ENCODE data around the gene RAD51B.
"Not testable (repeated sequence)": the region's sequence is repeated elsewhere in the genome, so short reads cannot be mapped to it uniquely, and the experiment has no call there.

RAD51B gene

DNA sequence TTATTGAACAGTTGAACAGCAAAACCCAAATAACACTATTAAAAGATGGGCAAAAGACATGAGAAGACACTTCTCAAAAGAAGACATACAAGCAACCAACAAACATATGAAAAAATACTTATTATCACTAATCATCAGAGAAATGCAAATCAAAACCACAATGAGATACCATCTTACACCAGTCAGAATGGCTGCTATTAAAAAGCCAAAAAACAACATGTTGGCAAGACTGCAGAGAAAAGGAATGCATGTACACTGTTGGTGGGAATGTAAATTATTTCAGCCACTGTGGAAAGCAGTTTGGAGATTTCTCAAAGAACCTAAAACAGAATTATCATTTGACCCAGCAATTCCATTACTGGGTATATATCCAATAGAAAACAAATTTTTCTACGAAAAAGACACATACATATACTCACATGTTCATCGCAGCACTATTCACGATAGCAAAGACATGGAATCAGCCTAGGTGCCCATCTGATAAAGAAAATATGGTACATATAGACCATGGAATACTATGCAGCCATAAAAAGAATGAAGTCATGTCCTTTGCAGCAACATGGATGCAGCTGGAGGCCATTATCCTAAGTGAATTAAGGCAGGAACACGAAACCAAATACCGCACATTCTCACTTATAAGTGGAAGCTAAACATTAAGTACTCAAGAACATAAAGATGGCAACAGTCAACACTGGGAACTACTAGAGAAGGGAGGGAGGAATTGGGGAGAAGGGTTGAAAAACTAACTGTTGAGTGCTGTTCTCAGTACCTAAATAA lies 367.1 kb downstream of the RAD51B start:
- not testable (repeated sequence) for DNase-seq

DNA sequence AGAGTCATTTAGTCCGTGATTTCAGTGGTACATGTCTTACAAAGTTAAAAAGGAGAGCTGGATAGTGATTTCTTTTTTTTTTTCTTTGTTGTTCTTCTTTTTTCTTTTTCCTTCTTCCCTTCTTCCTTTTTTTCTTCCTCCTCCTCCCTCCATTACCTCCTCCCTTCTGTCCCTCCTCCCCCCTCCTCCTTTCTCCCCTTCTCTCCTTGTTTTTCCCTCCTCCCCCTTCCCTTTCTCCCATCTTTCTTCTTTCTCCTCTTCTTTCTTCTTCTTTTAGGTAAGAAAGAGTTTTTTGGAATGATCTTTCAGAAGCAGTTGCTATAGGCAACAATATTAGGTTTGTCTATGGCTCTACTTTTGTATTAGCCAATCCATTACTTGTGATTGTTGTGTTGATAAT lies 368.6 kb downstream of the RAD51B start:
- DNase-seq, result no peak

DNA sequence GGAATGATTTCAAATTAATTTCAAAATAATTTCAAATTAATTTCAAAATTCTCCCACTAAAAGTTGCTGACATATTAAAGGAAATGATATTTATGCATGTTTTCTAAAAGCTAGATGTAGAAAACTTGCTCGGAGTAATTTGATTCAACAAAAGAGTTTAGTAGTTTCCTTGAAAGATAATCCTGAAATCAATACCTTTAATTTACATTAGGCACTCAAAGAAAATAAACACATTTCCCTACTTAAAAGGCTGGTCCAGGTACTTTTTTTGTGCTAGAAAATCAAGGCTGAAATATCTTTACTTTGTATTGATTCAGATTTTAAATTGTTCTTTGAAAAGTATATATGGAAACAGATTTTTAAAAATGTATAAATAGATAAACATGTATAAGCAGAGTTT lies 370.5 kb downstream of the RAD51B start:
- no peak for DNase-seq

DNA sequence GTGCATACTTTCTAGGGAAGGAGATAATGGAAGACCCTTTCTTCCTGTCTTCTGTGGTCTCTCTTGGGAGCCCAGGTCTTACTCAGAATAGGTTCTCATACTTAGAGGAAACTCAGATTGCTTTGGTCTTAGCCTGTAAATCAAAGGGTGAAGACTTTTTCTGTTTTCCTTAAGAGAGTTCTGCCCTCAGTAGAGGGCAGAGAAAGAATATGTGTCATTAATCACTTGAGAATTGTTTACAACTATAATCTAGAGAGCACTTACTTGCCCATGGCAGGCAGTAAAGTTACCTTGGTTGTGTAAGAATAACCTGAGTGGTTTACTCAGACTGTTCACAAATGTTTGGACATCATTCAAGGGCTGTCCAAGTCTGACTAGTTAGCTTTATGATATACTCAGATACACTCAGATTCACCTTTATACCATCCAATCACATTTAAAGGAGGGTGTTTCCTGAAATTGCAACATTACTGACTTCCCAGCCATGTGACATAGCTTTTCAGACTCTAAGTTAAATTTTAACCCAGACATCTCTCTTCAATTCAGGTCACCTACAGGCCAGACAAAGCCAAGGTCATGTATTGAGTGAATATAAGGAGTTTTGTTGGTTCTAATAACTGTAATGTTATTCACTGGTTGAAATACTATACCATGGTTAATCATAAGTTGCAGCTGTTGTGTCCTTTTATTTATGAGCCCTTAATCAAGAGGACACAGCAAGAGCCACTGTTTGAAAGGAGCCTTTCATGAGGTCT lies 372.2 kb downstream of the RAD51B start:
- DNase-seq, result no peak

DNA sequence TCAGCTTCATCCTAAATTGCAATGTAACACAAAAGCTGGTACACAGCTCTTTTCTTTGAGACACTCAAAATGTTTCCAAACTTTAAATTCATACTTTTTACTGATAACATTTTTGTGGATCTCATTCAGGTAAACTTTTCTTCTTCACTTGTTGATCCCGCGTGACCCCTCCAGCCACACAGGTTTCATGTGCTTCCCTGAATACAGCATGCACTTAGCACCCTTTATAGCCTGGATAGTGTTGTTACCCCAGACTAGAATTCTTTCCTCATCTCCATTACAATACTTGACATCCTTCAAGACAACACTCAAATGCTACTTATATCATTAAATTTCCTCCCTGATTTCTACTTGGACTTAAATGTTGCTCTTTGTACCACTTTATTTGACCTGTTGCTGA lies 373.4 kb downstream of the RAD51B start:
- DNase-seq, result no peak

DNA sequence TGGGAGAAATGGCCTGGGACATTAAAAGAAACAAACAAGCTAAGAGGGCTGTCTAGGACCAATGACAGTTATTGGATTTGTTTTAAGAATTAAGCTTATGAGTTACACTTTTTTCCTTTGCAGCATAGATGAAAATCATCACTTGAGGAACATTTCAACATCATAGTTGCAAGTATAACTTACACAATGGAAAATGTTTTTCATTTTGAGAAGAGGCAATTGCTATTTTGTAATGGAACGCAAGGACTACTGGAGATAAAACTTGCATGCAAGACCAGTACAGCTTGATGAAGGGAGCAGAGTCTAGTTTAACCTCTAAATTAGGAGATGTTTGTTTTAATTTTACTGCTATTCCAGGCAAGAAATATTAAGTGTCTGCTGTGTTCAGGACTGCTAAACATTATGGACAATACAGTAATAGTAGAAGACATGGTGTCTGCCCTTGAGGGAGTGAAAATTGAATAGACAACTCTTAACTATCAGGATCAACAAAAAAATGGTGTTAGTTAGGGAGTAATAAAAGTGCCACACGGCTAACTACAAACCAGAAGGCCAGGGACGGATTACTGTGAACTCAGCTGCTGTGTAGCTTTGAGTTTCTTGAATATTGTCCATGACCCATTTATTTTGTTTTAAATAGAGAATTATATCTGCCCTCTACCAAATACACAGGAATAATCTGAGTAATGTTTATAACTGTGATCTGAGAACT lies 374.5 kb downstream of the RAD51B start:
- no peak for DNase-seq

DNA sequence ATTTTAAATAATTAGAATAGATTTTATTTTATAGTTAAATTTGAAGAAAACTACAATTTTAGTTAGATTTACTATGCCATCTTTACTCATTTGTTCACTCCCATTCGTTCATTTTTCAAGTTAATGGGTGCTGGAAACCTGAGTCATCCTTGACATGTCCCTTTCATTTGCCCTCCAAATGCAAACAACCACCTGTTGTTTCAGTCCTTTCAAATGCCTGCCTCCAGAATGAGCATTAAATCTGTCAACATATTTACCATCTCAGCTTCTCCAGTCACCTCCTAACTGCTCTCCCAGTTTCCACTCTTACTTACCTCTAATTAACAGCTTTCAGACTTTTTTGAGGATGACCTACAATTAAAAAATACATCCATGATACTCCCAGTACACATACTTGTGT lies 375.5 kb downstream of the RAD51B start:
- DNase-seq, result no peak

DNA sequence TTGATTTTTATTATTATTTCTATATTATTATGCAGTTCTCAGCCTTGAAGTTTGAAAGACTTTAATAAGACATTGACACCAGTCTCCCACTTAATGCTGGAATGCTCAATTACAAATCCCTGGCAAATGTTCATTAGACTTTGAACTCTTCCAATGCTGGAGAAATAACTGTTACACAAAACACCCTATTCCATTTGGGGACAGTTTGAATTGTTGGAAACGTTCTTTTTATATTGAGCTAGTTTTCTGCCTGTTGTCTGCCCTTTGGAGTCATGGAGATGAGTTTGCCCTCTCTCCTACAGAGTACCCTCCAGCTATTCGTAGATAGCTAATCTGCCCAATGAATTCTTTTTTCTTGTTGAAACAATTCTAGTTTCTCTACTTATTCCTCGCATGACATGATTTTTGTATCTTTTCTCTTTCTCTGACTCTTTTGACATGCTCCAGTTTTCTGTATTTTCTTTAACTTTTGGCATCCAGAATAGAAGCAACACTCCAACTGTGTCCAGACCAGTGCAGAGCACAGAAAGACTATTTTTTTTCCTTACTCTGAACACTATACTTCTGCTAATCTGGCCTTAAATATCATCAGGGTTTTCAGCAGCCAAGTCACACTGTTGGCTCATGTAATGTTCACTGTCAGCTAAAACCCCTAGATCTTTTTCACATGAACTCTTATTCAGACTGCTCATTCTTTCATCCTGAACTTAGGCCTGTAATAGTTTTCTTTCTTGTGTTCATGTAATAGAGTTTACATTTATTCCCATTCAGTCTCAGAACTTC lies 379.3 kb downstream of the RAD51B start:
- DNase-seq, result no peak

DNA sequence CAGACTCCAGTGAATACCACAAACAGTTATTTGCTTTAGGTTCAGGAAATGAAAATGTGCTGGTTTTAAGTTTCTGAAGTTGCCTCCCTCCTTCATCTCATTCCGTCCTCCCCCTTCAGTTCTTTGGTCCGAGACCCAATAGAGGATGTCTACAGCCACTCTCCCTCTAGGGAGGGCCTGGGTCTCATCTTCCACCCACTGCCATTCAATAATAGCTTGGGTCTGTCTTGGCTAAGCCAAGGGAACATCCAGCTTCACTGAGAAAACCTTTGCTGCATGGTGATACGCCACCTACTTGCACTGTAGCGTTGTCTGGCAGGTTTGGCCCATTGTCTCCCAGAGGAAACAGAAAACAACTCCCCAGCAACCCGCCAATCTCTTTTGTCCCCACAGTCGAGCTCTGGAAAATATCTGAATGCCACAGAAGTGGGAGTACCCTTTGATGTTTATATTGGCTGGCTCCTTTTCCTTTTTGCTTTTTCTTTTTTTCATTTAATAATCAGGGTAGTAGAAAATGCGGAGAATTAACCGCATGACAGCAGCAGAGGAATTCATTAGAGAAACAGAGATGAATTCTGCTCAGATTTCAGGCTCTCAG lies 380.1 kb downstream of the RAD51B start:
- no peak for DNase-seq

DNA sequence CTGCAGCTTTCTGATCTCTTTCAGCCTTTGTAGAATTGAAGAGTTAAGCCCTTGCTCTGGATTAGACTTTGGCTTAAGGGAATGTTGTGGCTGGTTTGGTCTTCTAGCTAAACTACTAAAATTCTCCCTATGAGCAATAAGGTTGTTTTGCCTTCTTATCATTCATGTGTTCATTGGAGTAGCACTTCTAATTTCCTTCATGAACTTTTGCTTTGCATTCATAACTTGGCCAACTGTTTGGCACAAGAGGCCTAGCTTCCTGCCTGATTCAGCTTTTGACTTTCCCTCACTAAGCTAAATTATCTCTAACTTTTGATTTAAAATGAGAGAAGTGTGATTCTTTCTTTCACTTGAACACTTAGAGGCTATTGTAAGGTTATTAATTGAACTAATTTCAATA lies 384.3 kb downstream of the RAD51B start:
- no peak for DNase-seq

DNA sequence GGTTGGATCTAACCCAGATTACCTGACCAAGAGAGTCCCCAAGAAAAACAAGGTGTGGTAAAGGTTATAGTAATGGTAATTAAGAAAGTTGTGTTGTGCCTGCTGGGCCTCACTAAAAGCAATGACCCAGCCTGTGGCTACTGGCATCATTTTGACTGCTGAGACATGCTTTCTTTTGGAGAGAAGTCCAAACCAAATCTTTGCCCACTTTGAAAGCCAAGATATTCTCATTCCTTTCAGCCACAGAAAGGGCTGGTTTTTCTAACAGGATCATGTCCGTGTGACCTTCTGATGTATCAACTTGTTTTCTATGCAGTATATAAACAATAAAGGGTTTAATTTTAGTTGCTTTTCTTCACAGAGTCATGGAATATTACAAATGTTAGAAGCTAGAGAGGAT lies 388.6 kb downstream of the RAD51B start:
- no peak for DNase-seq

DNA sequence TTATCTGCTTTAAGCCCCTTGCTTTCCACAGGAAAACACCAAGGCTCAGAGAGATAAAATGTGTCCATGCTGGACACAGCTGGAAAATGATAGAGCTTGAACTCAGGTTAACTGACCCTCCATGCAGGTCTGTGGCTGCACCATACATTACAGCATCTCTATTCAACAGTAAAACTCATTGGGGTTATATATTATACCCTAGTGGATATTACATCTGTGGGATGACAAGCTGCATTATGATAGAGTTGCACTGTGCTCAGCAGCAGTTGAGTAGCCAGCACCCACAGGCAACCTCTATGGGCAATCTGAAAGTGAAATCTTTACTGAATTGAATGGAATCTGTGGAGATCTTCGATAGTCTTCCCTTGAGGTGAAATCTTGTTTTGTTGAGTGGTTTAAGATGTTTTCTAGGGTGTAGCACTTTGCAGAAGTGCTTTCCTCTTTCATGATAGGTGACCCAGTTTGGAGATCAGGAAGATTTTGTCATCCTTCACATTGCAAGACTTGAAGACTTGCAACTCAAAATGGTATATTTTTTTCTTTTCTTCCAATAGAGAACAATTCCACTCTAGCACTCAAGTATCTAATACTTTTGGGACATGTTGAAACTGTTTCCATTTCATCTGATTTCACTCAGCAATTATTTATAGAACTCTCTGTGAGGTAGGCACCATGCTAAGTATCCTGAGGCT lies 389.2 kb downstream of the RAD51B start:
- no peak for DNase-seq

DNA sequence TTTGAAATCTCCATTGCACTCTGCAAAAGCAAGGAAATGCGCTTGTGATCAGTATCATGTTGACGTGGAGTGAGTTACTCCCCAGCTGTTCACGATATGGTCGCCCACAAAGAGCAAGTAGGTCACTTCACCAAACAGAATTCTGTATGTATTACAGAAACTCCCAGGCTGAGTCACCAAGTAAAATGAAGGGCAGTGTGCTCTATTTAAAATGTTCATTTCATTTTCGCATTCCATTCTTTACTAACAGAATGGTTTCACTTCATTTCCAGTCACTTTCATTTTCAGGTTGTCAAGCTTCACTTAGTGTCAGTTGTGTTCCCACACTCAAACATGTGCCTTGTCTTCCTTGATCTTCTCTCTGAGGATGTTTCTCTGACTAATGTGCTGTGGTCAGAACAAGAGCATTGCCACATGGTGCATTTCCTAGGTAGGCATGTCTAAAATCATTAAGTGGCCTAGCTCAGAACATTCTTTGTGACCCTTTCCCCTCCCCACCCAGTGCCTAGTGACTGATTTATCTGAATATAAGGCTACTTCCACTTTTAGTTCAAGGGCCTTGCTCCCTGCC lies 391.2 kb downstream of the RAD51B start:
- peak; percentile 23 for DNase-seq

DNA sequence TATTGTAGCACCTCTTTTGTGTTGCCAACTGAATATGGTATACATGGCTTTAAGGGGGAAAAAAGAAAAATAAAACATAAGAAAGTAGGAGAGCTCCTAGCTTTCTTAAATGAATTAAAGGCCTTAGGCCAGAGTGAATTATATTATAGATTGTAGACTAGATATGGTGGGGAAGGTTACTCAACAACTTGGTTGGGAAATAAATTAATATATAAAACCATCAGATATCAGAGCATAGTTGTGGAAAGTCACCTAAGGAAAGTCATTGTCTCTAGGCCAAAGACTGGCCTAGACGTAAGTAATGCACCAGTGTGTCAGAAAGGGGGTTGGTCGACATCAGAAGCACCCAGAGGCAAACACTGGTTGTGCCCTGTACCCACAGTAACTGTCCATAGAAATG lies 391.8 kb downstream of the RAD51B start:
- no peak for DNase-seq

DNA sequence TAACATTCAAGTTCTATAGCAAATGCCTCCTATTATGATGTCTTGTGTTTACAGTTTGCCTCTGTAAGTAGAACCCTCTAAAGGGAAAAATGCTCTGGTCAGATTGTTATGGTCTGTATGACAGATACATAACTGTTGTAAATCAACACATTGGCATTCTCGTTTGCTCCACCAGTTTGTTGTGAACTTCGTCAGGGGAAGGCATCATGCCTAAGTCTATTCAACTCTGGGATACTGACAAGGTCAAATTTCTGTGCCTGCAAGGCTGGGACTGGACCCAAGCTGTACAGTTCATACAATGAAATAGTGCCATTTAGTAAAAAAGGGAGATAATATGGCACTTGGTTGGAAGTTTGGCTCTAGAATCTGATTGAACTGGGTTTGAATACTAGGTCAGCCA lies 392.3 kb downstream of the RAD51B start:
- DNase-seq, result no peak

DNA sequence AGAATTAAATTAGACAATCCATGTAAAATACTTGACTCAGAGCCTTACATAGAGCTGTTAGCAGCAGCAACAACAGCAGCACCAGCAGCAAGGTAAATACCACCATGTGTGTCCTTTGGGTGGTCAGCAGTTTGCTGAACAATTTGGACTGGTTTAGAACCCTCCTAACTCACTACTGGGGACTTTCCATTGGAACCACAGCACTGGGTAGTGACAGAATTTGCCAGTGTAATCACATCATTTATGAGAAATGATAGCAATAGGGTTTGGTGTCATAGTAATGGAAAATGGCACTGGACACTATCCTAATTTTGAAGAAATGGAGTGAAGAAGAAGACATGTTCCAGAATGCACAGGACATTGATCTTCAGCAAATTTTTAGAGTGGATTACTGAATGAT lies 392.8 kb downstream of the RAD51B start:
- DNase-seq, result no peak

DNA sequence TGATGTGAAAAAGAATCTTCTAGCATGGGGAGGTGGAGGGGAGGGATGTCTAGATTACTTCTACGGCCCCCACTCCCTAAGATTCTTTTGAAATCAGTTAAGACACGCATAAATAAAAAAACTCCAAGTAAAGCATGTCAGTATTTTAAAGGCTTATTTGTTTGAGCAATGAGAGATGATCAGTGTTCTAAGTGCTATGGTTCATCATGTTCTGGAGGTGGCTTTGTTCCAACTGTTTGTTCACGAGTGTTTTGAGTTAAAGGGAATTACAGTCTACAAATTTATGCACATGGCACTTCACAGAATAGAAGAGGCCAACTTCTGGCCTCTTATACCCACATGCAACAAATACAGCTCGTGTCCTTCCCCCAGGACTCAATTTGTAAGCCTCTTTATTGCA lies 394.9 kb downstream of the RAD51B start:
- no peak for DNase-seq

DNA sequence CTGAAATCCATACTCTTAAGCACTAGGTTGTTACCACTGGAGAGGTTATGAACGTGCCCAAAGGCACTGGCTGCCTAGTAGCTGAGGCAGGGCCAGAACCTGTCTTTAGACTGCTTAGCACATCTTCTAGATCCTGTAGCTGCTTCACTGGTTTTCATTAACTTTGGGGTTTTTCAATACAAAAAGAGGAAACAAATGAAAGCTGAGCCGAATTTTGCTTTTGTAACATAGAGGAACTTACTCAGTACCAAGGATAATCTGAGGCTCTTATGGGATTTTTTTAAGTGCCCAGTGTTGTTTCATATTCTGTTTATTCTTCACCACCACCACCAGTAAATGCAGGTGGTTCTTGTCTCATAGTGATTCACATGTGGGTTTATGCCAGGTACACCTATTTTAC lies 396.1 kb downstream of the RAD51B start:
- DNase-seq, result no peak

DNA sequence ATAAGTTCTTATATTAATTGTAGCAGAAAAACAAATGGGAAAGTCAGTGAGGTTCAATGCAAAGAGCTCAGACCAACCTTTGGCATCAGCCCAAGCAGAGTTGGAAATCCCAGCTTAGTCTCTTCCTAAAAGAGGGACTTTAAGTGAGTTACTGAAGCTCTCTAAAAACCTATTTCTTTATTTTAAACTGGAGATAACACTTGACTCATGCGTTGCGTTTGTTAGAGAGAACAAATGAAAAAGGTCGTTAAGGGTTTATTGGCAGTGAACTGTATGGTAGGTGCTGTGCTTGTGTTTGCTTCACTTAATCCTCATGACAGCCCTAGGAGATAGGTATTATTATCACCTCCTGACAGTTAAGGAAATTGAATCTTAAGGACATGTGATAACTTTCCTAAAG lies 396.5 kb downstream of the RAD51B start:
- no peak for DNase-seq

DNA sequence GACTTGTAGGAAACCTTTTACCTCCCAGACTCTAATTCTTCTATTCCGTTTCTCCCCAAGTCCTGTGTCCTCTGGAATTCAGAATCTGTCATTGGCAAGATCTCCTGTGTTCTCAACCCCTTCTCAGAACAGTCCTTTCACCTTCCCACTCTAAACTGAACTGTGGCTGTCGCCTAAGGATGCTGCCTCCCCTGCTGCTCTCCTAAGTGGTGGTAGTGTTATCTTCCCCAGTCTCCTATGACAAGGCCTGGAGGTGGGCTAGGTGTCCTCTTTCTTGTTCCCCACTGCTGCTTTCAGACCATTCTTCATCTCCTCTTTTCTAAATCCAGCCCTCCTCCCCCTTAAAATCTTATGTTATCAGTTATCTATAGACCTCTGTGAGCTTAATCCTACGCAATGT lies 397.4 kb downstream of the RAD51B start:
- DNase-seq, result no peak

DNA sequence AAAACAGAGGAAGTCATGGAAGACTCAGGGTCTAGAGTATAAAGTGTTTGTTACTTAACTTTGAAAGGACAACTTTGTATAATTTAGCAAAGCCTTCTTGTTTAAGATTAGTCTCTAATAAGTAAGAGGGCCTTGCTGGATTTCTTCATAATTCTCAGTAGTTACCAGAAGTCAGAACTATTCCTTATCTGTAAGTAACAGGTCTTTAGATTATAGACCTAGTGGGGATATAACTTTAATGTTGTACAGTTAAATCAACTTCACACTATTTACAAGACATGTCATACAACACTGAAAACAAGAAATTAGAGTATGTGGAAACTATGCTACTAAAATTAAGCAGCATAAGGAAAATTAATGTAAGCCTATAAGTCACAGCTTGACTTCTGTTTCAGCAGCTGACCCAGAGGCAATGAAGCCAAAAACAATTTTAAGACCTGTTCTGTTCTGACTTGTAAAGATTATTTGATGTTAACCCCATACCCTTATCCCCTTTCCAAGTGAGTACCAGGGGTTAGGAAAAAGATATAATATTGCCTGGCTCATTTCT lies 398.3 kb downstream of the RAD51B start:
- no peak for DNase-seq
